HG02798 (cell line): ENCODE measurements around the gene ZBTB18.

Experiments
- ATAC-seq: cut with Tn5 transposase; IDR thresholded peaks from one replicate; pipeline ENCODE4 v1.9.1; 2021; ENCODE audit warnings: mild to moderate bottlenecking; ENCODE audit not compliant: unreplicated experiment, poor library complexity

The ZBTB18 gene

GRCh38 chr1:244104309-244105060 is 53.4 kb downstream of the ZBTB18 start:
- no peak for ATAC-seq

- no peak for ATAC-seq
These were observed 55.1 kb downstream of the ZBTB18 start for GRCh38 chr1:244106176-244106575.
